Forelimb muscle (tissue), 1 donor: ENCODE data around the gene SESN2. TPM values are rescaled to one million over a fixed set of nuclear protein-coding genes. Genes with fewer than 3 reads are reported as not detected.

ENCODE experiments used
- DNase-seq: peaks from one replicate; pipeline ENCODE4 v3.0.0-alpha.2; 2013; ENCODE audit warnings: low read depth
- polyA plus RNA-seq: library from polyadenylated mRNA; unstranded; fragments of 120-200 nt; gene quantifications from one replicate; pipeline ENCODE4 v1.2.1, GENCODE V29; 2013; ENCODE audit not compliant: insufficient read length

SESN2 gene
- polyA plus RNA-seq, 1 donor, result 3.6 TPM

DNA sequence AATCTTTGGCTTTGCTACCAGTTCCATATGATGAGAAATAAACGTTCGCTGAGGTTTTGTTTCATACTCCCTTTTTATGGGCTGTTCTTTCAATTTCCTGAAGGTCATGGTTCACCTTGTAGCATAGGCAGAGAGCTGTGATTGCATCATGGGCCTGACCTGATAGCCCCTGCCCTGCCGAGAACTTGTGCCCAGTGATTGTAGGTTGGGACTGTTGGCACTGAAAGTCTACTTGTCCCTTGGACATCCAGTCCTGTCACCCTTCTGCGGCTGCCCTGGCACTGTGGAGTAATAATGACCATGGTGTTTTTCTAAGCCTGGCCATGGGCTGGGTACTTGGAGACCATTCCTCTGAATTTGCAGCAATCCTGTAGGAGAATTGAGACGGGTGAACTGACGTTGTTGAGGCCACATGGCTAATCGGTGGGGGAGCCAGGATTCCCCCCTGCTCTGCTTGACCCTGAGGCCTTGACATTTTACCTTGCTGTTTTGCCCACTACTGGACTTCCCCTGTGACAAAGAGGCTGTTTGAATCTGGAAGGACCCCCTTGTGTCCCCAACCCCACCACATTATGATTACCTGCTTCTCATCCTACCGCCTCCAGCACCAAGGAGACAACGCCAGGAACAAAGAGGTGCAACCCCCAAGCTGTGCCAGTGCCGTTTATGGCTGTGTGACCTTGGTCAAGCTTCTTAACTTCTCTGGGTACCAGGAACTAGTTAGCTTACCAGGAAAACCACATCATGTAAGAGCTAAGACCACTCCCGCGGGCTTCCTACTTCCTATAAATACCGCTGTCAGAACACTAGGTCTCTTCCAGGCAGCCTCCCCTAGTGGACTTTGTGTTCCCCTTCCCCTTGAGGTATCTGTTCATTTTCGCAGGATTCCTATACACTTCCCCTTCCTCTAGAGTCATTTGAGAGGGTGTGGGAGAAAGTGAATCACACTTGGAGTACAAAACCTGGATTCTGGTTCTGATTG is 23.4 kb downstream of the SESN2 start:
- DNase-seq, result no peak

GRCh38 chr1:28286111-28286510 is 26.8 kb downstream of the SESN2 start:
- DNase-seq, result no peak

DNA sequence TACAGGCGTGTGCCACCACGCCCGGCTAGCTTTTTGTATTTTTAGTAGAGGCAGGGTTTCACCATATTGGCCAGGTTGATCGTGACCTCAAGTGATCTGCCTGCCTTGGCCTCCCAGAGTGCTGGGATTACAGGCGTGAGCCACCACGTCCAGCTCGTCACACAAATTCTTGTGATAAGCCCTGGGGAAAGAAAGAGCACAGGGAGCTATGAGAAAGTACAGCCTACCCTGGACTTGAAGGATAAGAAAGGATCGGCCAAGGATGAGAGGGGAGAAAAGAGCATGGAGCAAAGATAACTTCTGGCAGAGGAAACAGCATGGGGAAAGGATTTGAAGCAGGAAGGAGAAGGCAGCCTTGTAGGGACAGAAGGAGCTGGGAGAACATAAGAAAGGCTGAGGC is 29.2 kb downstream of the SESN2 start:
- no peak for DNase-seq

GRCh38 chr1:28290851-28291250 is 31.5 kb downstream of the SESN2 start:
- no peak for DNase-seq

DNA sequence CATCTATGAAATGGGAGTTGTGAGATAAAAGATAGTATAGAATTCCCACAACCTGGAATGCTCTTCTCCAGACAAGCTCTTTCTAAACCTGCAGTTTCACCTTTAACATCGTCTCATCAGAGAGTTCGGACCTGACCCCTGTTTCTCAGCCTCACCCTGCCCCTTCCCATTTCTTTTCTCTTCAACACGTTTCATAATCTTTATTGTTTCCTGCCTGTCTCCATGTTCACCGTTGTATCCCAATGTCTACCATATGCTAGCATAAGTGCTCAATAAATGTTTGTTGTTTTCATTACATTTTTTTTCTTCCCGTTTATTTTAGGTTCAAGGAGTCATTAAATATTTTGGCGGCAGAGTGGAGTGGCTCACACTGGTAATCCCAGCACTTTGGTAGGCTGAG is 32.4 kb downstream of the SESN2 start:
- DNase-seq, result no peak

DNA sequence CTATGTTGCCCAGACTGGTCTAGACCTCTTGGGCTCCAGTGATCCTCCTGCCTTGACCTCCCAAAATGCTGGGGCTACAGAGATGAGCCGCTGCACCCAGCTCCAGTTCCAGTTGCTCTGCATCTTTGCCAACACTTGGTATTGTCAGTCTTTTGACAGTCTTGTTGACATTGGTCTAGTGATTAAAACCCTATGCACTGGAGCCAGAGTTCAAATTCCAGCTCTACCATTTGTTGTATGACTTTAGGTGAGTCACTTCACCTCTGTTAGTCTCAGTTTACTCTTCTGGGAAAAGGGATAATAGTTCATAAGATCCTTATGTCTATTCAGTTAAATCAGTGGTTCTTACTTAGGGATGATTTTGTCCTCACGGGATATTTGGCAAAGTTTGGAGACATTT is 36.6 kb downstream of the SESN2 start:
- DNase-seq, result no peak

DNA sequence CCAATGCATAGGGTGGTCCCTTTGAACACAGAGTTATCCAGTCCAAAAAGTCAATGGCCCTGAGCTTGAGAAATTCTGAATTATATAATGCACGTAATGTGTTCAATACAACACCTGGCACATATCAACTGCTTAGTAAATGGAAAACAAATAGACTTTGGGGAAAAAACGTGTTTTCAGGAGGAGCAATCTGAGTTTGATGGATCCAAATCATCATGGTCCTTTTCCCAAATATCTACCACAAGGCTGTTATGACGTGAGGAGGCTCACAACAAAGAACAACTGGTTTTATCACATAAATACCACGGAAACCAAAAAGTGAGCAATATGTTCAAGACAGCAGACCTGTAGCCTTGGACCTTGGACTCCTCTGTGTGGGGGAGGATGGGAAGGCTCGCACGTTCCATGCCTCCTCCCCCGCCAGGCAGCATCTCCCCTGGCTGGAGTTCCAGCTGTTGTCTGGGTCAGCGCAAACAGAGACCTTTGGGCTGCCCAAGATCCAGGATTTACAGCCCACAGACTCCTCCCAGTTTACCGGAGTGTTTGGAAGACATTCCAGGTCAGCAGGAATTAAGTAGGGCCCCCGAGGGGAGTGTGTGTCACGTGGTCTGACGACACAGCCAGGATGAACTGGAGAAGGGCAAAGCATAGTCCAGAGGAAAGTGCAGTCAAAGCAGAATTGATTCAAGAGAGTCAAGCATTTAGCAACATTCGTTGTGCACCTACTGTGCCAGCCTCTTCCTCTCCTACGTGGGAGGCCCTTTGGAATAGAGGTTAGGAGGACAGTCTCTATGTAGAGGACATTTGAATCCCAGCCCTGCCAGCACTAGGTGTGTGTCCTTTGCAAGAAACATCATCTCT is 37.3 kb downstream of the SESN2 start:
- DNase-seq, result no peak

DNA sequence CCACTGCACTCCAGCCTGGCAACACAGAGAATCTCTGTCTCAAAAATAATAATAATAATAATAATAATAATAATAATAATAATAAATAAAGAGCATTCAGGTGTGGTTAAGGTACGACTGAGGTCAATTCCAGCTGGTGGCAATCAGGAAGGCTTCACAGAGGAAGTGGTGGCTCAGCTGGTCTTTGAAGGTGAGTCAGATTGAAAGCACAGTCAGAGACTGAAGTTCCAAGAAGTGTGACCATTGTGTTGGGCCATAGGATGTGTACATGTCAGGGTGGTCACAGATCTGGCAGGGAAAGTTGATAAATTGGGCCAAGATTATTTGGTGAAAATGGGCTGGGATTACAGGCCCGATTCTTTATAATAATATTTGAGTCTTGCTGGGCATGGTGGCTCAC is 38.5 kb downstream of the SESN2 start:
- DNase-seq, result no peak

- DNase-seq, result no peak
These were observed 39.1 kb downstream of the SESN2 start for GRCh38 chr1:28298438-28298837.

DNA sequence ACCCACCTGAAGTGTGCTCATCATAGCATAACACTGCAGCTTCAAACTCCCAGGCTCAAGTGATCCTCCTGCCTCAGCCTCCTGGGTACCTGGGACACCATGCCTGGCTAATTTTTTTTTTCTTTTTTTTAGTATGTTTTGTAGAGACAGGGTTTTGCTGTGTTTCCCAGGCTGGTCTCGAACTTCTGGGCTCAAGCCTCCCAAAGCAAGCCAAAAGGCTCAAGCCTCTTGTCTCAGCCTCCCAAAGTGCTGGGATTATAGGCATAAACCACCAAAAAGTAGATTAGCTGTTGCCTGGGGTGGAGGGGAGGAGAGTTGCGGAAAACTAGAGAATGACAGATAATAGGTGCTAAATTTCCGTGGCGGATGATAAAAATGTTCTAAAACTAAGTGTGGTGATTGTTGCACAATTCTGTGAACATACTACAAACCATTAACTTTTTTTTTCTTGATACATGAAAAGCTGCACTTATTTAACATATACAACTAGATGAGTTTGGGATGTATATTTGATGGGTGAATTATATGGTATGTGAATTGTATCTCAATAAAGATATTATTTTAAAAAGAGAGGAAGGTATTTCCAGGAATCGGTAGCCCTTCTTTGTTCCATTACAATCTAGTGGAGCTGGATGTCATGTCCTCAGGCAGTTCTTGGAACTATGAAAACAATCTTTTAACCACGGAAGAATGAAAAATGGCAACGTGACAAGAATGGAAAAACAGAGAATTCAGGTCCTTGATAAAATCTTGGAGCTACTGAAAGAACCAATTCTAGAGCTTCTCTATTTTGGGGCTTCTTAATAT is 42.3 kb downstream of the SESN2 start:
- DNase-seq, result no peak

DNA sequence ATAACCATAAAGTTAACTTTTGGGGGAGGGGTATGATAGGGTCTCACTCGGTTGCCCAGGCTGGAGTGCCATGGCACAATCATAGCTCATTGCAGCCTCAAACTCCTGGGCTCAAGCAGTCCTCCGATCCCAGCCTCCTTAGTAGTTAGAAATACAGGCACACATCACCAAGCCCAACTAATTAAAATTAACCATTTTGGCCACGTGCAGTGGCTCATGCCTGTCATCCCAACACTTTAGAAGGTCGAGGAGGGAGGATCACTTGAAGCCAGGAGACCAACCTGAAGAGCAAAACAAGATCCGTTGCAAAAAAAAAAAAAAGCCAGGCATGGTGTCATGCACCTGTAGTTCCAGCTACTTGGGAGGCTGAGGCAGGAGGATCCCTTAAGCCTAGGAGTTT is 42.9 kb downstream of the SESN2 start:
- DNase-seq, result no peak

GRCh38 chr1:28306301-28306949 is 47.1 kb downstream of the SESN2 start:
- no peak for DNase-seq

DNA sequence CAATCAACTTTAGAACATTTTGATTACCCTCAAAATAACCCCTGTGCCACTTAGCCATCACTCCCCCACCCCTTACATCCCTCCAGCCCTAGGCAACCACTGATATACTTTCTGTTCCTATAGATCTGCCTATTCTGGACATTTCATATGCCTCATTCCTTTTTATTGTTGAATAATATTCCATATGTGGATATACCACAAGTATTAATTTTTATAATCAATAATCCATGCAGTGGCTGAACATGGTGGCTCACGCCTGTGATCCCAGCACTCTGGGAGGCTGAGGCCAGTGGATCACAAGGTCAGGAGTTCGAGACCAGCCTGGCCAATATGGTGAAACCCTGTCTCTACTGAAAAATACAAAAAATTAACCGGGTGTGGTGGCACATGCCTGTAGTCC is 49.4 kb downstream of the SESN2 start:
- DNase-seq, result no peak

DNA sequence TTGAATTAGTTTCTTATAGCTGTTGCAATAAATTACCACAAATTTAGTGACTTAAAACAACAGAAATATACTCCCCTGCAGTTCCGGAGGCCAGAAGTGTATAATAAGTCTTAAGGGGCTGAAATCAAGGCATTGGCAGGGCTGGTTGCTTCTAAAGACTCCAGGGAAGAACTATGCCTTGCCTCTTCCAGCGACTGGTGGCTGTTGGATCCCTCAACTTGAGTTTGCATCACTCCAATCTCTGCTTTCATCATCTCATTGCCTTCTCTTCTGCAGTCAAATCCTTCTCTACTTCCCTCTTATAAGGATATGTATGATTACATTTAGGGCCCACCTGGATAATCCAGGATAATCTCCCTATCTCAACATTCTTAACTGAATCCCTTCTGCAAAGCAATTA is 50.4 kb downstream of the SESN2 start:
- DNase-seq, result no peak

DNA sequence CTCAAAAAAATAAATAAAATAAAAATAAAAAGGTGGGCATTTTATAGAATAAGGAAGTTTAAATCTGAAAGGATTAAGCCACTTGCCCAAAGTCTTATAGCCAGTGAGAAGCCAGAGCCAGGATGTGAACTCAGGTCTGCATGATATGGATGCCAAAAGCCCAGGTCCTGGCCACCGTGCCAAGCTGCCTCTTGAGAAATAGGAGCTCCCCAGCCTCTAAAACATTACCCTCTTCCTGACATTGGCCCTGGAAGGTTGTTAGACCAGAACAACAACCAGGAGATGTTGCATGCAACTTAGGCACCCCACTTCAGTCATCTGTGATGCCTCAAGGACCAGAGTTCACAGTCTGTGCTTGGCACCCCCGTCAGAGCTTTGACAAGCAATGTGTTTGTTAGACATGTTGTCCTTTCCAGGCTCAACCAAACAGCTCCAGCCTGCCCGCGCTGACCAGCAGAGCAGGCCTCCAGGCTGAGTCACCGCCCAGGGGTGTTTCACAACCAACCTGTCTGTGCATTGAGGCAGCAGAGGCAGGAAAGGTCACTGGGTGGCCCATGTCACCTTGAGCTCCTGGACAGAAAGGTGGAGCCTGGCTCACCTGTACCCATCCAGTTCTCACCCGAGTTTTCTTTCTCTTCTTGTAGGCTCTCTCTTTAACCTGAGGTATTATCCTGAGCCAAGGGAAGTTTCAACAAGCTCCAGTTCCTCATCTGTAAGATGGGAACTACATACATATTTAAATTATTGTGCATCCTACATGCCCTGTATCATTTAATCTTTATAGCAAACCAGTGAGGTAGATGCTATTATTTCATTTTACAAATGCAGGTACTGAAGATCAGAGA is 54.6 kb downstream of the SESN2 start:
- no peak for DNase-seq

- no peak for DNase-seq
These were observed 55.2 kb downstream of the SESN2 start for GRCh38 chr1:28314547-28314941.

DNA sequence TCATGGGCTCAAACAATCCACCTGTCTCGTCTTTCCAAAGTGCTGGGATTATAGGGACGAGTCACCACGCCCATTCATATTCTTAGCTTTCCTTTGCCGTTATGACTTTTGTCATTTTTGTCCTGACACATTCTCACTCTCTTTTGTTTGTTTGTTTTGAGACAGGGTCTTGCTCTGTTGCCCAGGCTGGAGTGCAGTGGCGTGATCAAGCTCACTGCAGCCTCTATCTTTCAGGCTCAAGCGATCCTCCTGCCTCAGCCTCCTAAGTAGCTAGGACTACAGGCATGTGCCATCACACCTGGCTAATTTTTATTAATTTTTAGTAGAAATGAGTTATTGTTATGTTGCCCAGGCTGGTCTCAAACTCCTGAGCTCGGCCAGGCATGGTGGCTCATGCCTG is 57.7 kb downstream of the SESN2 start:
- no peak for DNase-seq

GRCh38 chr1:28322194-28322593 is 62.9 kb downstream of the SESN2 start:
- DNase-seq, result no peak

- DNase-seq, result no peak
These were observed 64.4 kb downstream of the SESN2 start for GRCh38 chr1:28323720-28324119.

DNA sequence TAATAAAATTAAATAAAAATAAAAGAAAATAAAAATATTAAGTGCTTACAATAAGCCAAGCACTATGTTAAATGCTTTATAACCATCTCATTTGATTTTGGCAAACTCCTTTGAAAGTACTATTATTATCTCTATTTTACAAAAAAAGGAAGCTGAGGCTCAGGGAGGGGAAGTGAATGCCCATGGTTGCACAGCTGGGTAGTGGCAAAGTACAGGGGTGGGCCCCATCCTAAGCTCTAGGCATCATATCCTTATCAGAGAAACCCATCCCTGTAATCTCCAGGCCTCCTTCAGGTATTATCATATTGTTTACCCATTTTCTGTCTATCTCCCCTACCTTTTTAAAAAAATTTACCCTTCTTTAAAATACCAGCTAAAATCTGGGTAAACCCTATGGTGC is 67.2 kb downstream of the SESN2 start:
- DNase-seq, result no peak
